DND-41 (cell line): ENCODE measurements around the gene DGKE.

Experiments used
- EZH2 ChIP-seq: IDR thresholded peaks from 3 replicates; pipeline ENCODE4 v1.6.1; 2012; ENCODE audit warnings: borderline replicate concordance, low read depth, mild to moderate bottlenecking, moderate library complexity, low read length, inconsistent platforms; ENCODE audit not compliant: severe bottlenecking
- TF ChIP-seq, protein P1 (sequence below): IDR thresholded peaks from 2 replicates; pipeline ENCODE4 v1.5.1; 2012; ENCODE audit warnings: borderline replicate concordance, low read length, moderate library complexity, mild to moderate bottlenecking; ENCODE audit not compliant: poor library complexity, severe bottlenecking; ENCODE audit errors: extremely low read depth

- TF ChIP-seq, protein P1, sequence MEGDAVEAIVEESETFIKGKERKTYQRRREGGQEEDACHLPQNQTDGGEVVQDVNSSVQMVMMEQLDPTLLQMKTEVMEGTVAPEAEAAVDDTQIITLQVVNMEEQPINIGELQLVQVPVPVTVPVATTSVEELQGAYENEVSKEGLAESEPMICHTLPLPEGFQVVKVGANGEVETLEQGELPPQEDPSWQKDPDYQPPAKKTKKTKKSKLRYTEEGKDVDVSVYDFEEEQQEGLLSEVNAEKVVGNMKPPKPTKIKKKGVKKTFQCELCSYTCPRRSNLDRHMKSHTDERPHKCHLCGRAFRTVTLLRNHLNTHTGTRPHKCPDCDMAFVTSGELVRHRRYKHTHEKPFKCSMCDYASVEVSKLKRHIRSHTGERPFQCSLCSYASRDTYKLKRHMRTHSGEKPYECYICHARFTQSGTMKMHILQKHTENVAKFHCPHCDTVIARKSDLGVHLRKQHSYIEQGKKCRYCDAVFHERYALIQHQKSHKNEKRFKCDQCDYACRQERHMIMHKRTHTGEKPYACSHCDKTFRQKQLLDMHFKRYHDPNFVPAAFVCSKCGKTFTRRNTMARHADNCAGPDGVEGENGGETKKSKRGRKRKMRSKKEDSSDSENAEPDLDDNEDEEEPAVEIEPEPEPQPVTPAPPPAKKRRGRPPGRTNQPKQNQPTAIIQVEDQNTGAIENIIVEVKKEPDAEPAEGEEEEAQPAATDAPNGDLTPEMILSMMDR = no peak
- no peak for TF ChIP-seq EZH2
These were observed 80.8 kb downstream of the DGKE start for GRCh38 chr17:56914581-56915273.
